Neural cell (in vitro differentiated cells): ENCODE results near the gene AMOTL2. TPM values are rescaled to one million over a fixed set of nuclear protein-coding genes. Genes with fewer than 3 reads are reported as not detected.

Source experiments
- H2AFZ ChIP-seq: fragments of 200-600, 300-800 bp; sonication (generic), shearing (Covaris generic); 2 replicates; pipeline ENCODE4 v1.6.0; 2014; ENCODE audit warnings: low read depth, mild to moderate bottlenecking, antibody characterized with exemption, low read length, moderate library complexity
- H3F3A ChIP-seq: fragments of 200-600 bp; shearing (Covaris generic); 2 replicates; pipeline ENCODE4 v1.6.1; 2016; ENCODE audit warnings: mild to moderate bottlenecking, moderate library complexity, mixed read lengths, antibody characterized with exemption, low read length; ENCODE audit not compliant: insufficient read depth, poor library complexity, severe bottlenecking
- H3K27ac ChIP-seq: fragments of 200-600, 300-800 bp; sonication (generic), shearing (Covaris generic); 2 replicates; pipeline ENCODE4 v1.5.1; 2014; ENCODE audit warnings: mild to moderate bottlenecking, low read length, moderate library complexity
- H3K27me3 ChIP-seq: fragments of 300-800, 200-600 bp; sonication (generic), shearing (Covaris generic); 2 replicates; pipeline ENCODE4 v1.6.0; 2014; ENCODE audit warnings: mild to moderate bottlenecking, low read depth, low read length, moderate library complexity; ENCODE audit not compliant: insufficient read depth
- H3K36me3 ChIP-seq: fragments of 300-800, 200-600 bp; sonication (generic), shearing (Covaris generic); 2 replicates; pipeline ENCODE4 v1.5.1; 2014; ENCODE audit warnings: mild to moderate bottlenecking, antibody characterized with exemption, low read length, moderate library complexity; ENCODE audit not compliant: insufficient read depth
- H3K4me2 ChIP-seq: fragments of 300-800, 200-600 bp; sonication (generic), shearing (Covaris generic); 2 replicates; pipeline ENCODE4 v1.6.0; 2014; ENCODE audit warnings: mild to moderate bottlenecking, low read length
- H3K4me3 ChIP-seq: fragments of 300-800, 200-600 bp; sonication (generic), shearing (Covaris generic); 2 replicates; pipeline ENCODE4 v1.5.1; 2014; ENCODE audit warnings: mild to moderate bottlenecking, low read length, moderate library complexity
- H3K79me2 ChIP-seq: fragments of 200-600 bp; shearing (Covaris generic); replicated peaks from 2 replicates; pipeline ENCODE4 v1.6.0; 2014; ENCODE audit warnings: mild to moderate bottlenecking, low read length, moderate library complexity; ENCODE audit not compliant: insufficient read depth
- H3K9ac ChIP-seq: fragments of 300-800, 200-600 bp; sonication (generic), shearing (Covaris generic); 2 replicates; pipeline ENCODE4 v1.6.1; 2016; ENCODE audit warnings: mild to moderate bottlenecking, low read length, mixed read lengths
- H3K9me2 ChIP-seq: fragments of 200-600 bp; shearing (Covaris generic); 2 replicates; pipeline ENCODE4 v1.6.1; 2016; ENCODE audit warnings: mild to moderate bottlenecking, low read length, mixed read lengths; ENCODE audit not compliant: insufficient read depth
- H3K9me3 ChIP-seq: fragments of 200-600, 300-800 bp; sonication (generic), shearing (Covaris generic); 2 replicates; pipeline ENCODE4 v1.6.1; 2016; ENCODE audit warnings: mild to moderate bottlenecking, mixed run types, low read length, moderate library complexity, mixed read lengths
- H4K20me1 ChIP-seq: fragments of 200-600 bp; shearing (Covaris generic); 2 replicates; pipeline ENCODE4 v1.6.1; 2016; ENCODE audit warnings: mild to moderate bottlenecking, mixed run types; ENCODE audit not compliant: insufficient read depth
- EP300 ChIP-seq: fragments of 450-650 bp; conservative IDR thresholded peaks from 2 replicates; pipeline ENCODE4 v1.6.1; 2014; ENCODE audit warnings: antibody characterized with exemption, mild to moderate bottlenecking, moderate library complexity; ENCODE audit not compliant: poor library complexity, severe bottlenecking
- EZH2 ChIP-seq: fragments of 200-600, 300-800 bp; shearing (Covaris generic), sonication (generic); IDR thresholded peaks from 2 replicates; pipeline ENCODE4 v1.6.1; 2014; ENCODE audit warnings: antibody characterized with exemption, low read length, borderline replicate concordance, mild to moderate bottlenecking; ENCODE audit not compliant: insufficient read depth, poor library complexity, severe bottlenecking
- MXI1 ChIP-seq: fragments of 450-650 bp; conservative IDR thresholded peaks from 2 replicates; pipeline ENCODE4 v1.6.1; 2014; ENCODE audit warnings: antibody characterized with exemption, mild to moderate bottlenecking; ENCODE audit not compliant: poor library complexity, severe bottlenecking
- POLR2AphosphoS5 ChIP-seq: IDR thresholded peaks from 2 replicates; pipeline ENCODE4 v1.6.1; 2012
- RAD21 ChIP-seq: fragments of 450-650 bp; conservative IDR thresholded peaks from 2 replicates; pipeline ENCODE4 v1.6.1; 2014; ENCODE audit warnings: antibody characterized with exemption, mild to moderate bottlenecking, moderate library complexity
- SMC3 ChIP-seq: fragments of 450-650 bp; conservative IDR thresholded peaks from 2 replicates; pipeline ENCODE4 v1.6.1; 2014; ENCODE audit warnings: antibody characterized with exemption, mild to moderate bottlenecking, moderate library complexity; ENCODE audit not compliant: poor library complexity
- TAF1 ChIP-seq: IDR thresholded peaks from 2 replicates; pipeline ENCODE4 v1.6.1; 2012; ENCODE audit warnings: low read depth
- polyA plus RNA-seq: library from polyadenylated mRNA; depleted of rRNA; stranded (reverse); fragments of >200 nt; gene quantifications from 2 replicates; pipeline ENCODE4 v1.2.3, GENCODE V29; 2014
- TF ChIP-seq, protein P1 (sequence below): fragments of 450-650 bp; IDR thresholded peaks from 2 replicates; pipeline ENCODE4 v1.5.1; 2014; ENCODE audit warnings: antibody characterized with exemption, mild to moderate bottlenecking, moderate library complexity; ENCODE audit not compliant: poor library complexity, severe bottlenecking
- TF ChIP-seq, protein P2 (sequence below): IDR thresholded peaks from 2 replicates; pipeline ENCODE4 v1.6.1; 2012; ENCODE audit warnings: borderline replicate concordance

The AMOTL2 gene
- polyA plus RNA-seq, 1 donor from 2014 or later: 30.1 TPM

- Histone ChIP-seq H3K27ac (no peak overlapping the region), H3K36me3 (no peaks in the 10 kb centered on the region), H3K9me3 (no peaks in the 10 kb centered on the region), H3K4me2 (no peak overlapping the region), H3K27me3 (no peaks in the 10 kb centered on the region), H3K4me3 (no peak overlapping the region), H4K20me1 (no peaks in the 10 kb centered on the region), H3K9me2 (no peaks in the 10 kb centered on the region), H2AFZ (no peak overlapping the region), H3K79me2 (no peaks in the 10 kb centered on the region), H3F3A (no peaks in the 10 kb centered on the region), H3K9ac (no peak overlapping the region)
- TF ChIP-seq TAF1: no peak
- no peak for TF ChIP-seq EP300
- TF ChIP-seq, protein P1, sequence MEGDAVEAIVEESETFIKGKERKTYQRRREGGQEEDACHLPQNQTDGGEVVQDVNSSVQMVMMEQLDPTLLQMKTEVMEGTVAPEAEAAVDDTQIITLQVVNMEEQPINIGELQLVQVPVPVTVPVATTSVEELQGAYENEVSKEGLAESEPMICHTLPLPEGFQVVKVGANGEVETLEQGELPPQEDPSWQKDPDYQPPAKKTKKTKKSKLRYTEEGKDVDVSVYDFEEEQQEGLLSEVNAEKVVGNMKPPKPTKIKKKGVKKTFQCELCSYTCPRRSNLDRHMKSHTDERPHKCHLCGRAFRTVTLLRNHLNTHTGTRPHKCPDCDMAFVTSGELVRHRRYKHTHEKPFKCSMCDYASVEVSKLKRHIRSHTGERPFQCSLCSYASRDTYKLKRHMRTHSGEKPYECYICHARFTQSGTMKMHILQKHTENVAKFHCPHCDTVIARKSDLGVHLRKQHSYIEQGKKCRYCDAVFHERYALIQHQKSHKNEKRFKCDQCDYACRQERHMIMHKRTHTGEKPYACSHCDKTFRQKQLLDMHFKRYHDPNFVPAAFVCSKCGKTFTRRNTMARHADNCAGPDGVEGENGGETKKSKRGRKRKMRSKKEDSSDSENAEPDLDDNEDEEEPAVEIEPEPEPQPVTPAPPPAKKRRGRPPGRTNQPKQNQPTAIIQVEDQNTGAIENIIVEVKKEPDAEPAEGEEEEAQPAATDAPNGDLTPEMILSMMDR: no peak
Observed at GRCh38 chr3:134325061-134325705, 49.1 kb downstream of the AMOTL2 start.

- no peaks in the 10 kb centered on the region for H3K9me2 ChIP-seq
- H3K27me3 ChIP-seq: no peaks in the 10 kb centered on the region
- H3K4me2 ChIP-seq: no peak overlapping the region
- no peak overlapping the region for H3K27ac ChIP-seq
- no peak overlapping the region for H3K9ac ChIP-seq
- no peaks in the 10 kb centered on the region for H3K36me3 ChIP-seq
- no peak overlapping the region for H2AFZ ChIP-seq
- H3K4me3 ChIP-seq: no peak overlapping the region
- TF ChIP-seq TAF1 (no peak), RAD21 (no peak), EP300 (no peak), EZH2 (no peak), MXI1 (no peak), POLR2AphosphoS5 (no peak), SMC3 (no peak)
- TF ChIP-seq, protein P1: no peak
- TF ChIP-seq, protein P2, sequence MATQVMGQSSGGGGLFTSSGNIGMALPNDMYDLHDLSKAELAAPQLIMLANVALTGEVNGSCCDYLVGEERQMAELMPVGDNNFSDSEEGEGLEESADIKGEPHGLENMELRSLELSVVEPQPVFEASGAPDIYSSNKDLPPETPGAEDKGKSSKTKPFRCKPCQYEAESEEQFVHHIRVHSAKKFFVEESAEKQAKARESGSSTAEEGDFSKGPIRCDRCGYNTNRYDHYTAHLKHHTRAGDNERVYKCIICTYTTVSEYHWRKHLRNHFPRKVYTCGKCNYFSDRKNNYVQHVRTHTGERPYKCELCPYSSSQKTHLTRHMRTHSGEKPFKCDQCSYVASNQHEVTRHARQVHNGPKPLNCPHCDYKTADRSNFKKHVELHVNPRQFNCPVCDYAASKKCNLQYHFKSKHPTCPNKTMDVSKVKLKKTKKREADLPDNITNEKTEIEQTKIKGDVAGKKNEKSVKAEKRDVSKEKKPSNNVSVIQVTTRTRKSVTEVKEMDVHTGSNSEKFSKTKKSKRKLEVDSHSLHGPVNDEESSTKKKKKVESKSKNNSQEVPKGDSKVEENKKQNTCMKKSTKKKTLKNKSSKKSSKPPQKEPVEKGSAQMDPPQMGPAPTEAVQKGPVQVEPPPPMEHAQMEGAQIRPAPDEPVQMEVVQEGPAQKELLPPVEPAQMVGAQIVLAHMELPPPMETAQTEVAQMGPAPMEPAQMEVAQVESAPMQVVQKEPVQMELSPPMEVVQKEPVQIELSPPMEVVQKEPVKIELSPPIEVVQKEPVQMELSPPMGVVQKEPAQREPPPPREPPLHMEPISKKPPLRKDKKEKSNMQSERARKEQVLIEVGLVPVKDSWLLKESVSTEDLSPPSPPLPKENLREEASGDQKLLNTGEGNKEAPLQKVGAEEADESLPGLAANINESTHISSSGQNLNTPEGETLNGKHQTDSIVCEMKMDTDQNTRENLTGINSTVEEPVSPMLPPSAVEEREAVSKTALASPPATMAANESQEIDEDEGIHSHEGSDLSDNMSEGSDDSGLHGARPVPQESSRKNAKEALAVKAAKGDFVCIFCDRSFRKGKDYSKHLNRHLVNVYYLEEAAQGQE: no peak
- no peaks in the 10 kb centered on the region for H3K9me3 ChIP-seq
- no peaks in the 10 kb centered on the region for H3F3A ChIP-seq
- H3K79me2 ChIP-seq: no peaks in the 10 kb centered on the region
- H4K20me1 ChIP-seq: no peaks in the 10 kb centered on the region
Observed at GRCh38 chr3:134323966-134324962, 50.0 kb downstream of the AMOTL2 start.
